Measurements from ENCODE around the gene GOLGA1.

GOLGA1 gene

GRCh38 chr9:124880501-124880900 is 60.4 kb downstream of the GOLGA1 start:
- DNase-seq, result no peak

- no peak for DNase-seq
These were observed 61.7 kb downstream of the GOLGA1 start for GRCh38 chr9:124879226-124879625.

GRCh38 chr9:124878518-124878917 is 62.4 kb downstream of the GOLGA1 start:
- DNase-seq, result no peak

- DNase-seq, result no peak
These were observed 62.9 kb downstream of the GOLGA1 start for GRCh38 chr9:124878021-124878420.

- DNase-seq, result no peak
These were observed 63.7 kb downstream of the GOLGA1 start for GRCh38 chr9:124877021-124877782.

GRCh38 chr9:124875501-124875900 is 65.4 kb downstream of the GOLGA1 start:
- no peak for DNase-seq

- no peak for DNase-seq
These were observed 67.2 kb downstream of the GOLGA1 start for GRCh38 chr9:124873664-124874063.

- no peak for DNase-seq
These were observed 69.7 kb downstream of the GOLGA1 start for GRCh38 chr9:124871156-124871561.

- no peak for DNase-seq
These were observed 70.2 kb downstream of the GOLGA1 start for GRCh38 chr9:124870723-124871122.

GRCh38 chr9:124869986-124870560 is 70.8 kb downstream of the GOLGA1 start:
- peak; percentile 80 to 83 for DNase-seq

GRCh38 chr9:124869466-124869985 is 71.4 kb downstream of the GOLGA1 start:
- DNase-seq, result no peak

- peak; percentile 89 to 90 for DNase-seq
These were observed 72.1 kb downstream of the GOLGA1 start for GRCh38 chr9:124868511-124869465.

- DNase-seq, result no peak
These were observed 77.5 kb downstream of the GOLGA1 start for GRCh38 chr9:124863371-124863871.

- DNase-seq, result peak; percentile 93 to 96
These were observed 79.3 kb downstream of the GOLGA1 start, which contains the start of the genes ARPC5L and RPL35 for GRCh38 chr9:124861342-124862229. TSS of gene ARPC5L (plus strand) at chr9:124862130. CDS start at chr9:124869291, 7,161 bp downstream. TSS of gene RPL35 (minus strand) at chr9:124861957. CDS start at chr9:124861912, 45 bp downstream.

- no peak for DNase-seq
These were observed 80.1 kb downstream of the GOLGA1 start for GRCh38 chr9:124860582-124861341.

GRCh38 chr9:124859803-124860581 is 80.9 kb downstream of the GOLGA1 start:
- DNase-seq, result no peak

- DNase-seq, result no peak
These were observed 82.4 kb downstream of the GOLGA1 start for GRCh38 chr9:124858330-124859046.

- no peak for DNase-seq
These were observed 83.2 kb downstream of the GOLGA1 start for GRCh38 chr9:124857533-124858162.

All from stimulated activated CD4-positive, alpha-beta T cell treated with anti-CD3 and anti-CD28 coated beads, Interleukin-2, amount 100 ng/mL, for 48 hours (primary cell).